ENCODE measurements around the gene ARHGAP28.
A peak's percentile ranks its signal among the peaks of the same experiment; 100 is the strongest.

ARHGAP28 gene

DNA sequence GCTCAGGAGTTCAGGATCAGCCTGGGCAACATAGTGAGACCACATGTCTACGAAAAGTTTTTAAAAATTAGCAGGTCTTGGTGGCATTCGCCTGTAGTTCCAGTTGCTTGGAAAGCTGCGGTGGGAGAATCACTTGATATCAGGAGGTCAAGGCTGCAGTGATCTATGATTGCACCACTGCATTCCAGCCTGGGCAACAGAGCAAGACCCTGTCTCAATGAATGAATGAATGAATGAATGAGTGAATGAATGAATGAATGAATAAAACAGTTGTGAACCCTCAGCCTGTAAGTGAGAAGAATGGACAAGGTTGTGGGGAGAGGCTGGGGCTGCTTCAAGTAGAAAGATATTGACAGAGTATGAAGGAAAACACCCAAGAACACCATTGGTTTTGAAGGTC, 48.0 kb downstream of the ARHGAP28 start:
- Histone ChIP-seq H3K9ac (ENCODE audit: low read length) (no peak overlapping the region), H3K36me3 (ENCODE audit: control insufficient read depth, insufficient read depth, low read length, severe bottlenecking) (no peaks in the 10 kb centered on the region), H3K4me1 (ENCODE audit: control insufficient read depth, insufficient read depth, low read length) (peaks cover 27% of the 10 kb centered on the region), H3K27me3 (replicated peaks; ENCODE audit: control insufficient read depth, insufficient read depth, low read length) (no peaks in the 10 kb centered on the region), H3K4me3 (ENCODE audit: low read length) (no peak overlapping the region), H3K9me3 (ENCODE audit: control insufficient read depth, low read length) (no peaks in the 10 kb centered on the region)
- DNase-seq (ENCODE audit: low read depth) = no peak

DNA sequence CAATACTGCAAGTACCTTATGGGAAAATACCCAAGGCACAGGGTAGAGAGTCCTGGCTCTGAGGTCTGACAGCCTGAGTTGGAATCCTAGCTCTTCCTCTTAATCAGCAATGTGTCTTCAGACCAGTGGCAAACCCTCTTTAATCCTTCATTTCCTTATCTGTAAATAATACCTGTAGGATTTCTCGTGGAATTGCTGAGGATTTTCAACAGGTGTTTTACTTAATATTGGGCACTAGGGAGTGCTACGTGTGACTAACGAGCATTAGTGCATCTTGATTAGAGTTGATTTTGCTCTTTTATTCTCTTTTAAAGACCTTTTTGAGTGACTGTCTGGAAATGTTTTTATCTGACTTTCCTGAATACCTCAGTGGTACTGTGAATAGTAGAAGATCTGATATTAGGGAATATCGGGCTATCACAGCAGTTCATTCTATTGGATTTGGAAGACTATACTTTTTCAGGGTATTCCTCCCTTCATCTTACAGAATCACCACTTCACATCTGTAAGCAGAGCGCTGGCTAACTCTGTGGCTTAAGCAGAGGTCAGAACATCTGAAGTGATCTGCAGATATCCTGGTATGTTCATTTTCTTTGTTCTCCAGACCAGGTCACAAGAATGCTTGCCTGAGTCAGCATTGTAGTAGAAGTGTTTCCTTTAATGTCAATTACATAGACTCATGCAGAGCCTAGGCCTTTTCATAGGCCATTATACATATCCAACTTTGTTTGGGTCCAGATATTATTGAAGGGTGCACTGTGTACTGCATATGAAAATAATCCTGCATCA, 49.1 kb downstream of the ARHGAP28 start:
- no peak overlapping the region for H3K4me3 ChIP-seq (ENCODE audit: low read length)
- H3K9ac ChIP-seq (ENCODE audit: low read length) = no peak overlapping the region
- H3K9me3 ChIP-seq (ENCODE audit: control insufficient read depth, low read length) = no peaks in the 10 kb centered on the region
- no peaks in the 10 kb centered on the region for H3K36me3 ChIP-seq (ENCODE audit: control insufficient read depth, insufficient read depth, low read length, severe bottlenecking)
- no peaks in the 10 kb centered on the region for H3K27me3 ChIP-seq (replicated peaks; ENCODE audit: control insufficient read depth, insufficient read depth, low read length)
- H3K4me1 ChIP-seq (ENCODE audit: control insufficient read depth, insufficient read depth, low read length) = peaks cover 27% of the 10 kb centered on the region
- no peak for DNase-seq (ENCODE audit: low read depth)

DNA sequence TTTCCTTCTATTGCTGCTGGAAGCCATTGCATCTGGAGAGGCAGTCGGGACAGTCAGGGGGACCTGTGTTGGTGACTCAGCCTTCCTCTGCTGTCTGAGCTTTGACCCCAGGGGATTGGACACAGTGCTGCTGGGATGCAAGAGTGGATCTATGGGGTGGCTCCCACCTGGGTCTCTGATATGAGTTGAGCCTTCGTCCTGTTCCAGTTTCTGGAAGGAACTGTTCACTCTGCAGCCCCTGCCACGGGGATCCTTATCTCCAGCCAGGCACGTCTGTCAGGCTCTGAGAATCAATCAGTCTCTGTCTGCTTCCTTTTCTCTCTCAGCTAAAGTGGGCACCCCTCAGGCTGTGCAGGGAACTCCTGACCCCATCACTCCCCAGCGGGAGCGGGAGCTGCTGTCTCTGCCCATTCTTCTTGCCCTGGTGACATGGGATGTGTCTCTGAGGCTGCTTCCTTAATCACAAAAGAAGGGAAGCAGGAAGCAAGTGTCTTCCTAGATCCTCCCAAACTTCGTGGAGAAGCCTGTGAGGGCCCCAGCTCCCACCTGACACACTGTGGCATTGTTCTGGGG, 51.7 kb downstream of the ARHGAP28 start:
- H3K27me3 ChIP-seq (replicated peaks; ENCODE audit: control insufficient read depth, insufficient read depth, low read length) = no peaks in the 10 kb centered on the region
- DNase-seq (ENCODE audit: low read depth) = no peak

DNA sequence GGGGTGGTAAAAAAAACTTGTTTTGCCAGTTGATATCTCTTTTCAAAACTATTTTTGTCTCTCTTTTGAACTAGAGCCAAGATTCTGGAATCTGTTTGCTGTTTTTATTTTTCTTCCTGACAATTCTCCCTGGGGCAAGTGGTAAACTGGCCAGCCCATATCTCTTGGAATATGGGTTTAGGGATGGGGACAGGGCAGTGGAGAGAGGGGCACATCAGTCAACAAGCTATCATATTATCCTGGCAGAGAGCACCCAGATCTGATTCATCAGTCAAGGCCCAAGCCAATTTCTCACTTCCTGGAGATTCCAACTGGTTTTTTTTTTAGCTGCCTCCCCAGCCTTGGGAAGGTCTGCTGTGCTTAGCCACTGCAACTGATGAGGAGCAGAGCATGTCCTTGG, 52.3 kb downstream of the ARHGAP28 start:
- no peak overlapping the region for H3K4me3 ChIP-seq (ENCODE audit: low read length)
- no peaks in the 10 kb centered on the region for H3K27me3 ChIP-seq (replicated peaks; ENCODE audit: control insufficient read depth, insufficient read depth, low read length)
- H3K36me3 ChIP-seq (ENCODE audit: control insufficient read depth, insufficient read depth, low read length, severe bottlenecking) = no peaks in the 10 kb centered on the region
- H3K9me3 ChIP-seq (ENCODE audit: control insufficient read depth, low read length) = no peaks in the 10 kb centered on the region
- peak overlapping the region; percentile 48 for H3K9ac ChIP-seq (ENCODE audit: low read length)
- DNase-seq (ENCODE audit: low read depth) = peak; percentile 33
- H3K4me1 ChIP-seq (ENCODE audit: control insufficient read depth, insufficient read depth, low read length) = peaks cover 30% of the 10 kb centered on the region

More for the DNA sequence above, 51.7 kb downstream of the ARHGAP28 start:
- H3K36me3 ChIP-seq (ENCODE audit: control insufficient read depth, insufficient read depth, low read length, severe bottlenecking) = no peaks in the 10 kb centered on the region
- peak overlapping the region; percentile 35 for H3K4me3 ChIP-seq (ENCODE audit: low read length)
- peaks cover 34% of the 10 kb centered on the region for H3K4me1 ChIP-seq (ENCODE audit: control insufficient read depth, insufficient read depth, low read length)
- no peaks in the 10 kb centered on the region for H3K9me3 ChIP-seq (ENCODE audit: control insufficient read depth, low read length)
- H3K9ac ChIP-seq (ENCODE audit: low read length) = peak overlapping the region; percentile 48

DNA sequence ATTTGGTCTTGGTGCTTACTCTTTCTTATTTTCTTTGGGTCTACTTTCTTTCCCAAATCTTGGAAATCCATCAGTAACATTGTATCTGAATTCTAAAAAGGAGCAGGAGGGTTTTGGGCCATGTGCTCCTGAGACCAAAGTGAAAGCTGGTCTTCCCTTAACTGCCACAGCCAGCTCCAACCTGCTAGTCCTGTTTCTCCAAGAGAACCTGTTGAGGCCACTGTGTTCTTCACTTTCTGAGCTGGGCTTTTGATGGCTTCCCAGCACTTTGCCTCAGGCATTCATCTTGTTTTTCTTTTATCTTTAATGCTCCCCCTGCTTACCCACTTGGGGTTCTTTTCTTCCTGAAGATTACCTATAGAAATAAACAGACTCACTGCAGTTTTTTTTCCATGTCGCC, 53.3 kb downstream of the ARHGAP28 start:
- no peak overlapping the region for H3K4me3 ChIP-seq (ENCODE audit: low read length)
- no peak for DNase-seq (ENCODE audit: low read depth)
- H3K36me3 ChIP-seq (ENCODE audit: control insufficient read depth, insufficient read depth, low read length, severe bottlenecking) = no peaks in the 10 kb centered on the region
- no peaks in the 10 kb centered on the region for H3K9me3 ChIP-seq (ENCODE audit: control insufficient read depth, low read length)
- H3K27me3 ChIP-seq (replicated peaks; ENCODE audit: control insufficient read depth, insufficient read depth, low read length) = no peaks in the 10 kb centered on the region
- H3K9ac ChIP-seq (ENCODE audit: low read length) = no peak overlapping the region
- peaks cover 30% of the 10 kb centered on the region for H3K4me1 ChIP-seq (ENCODE audit: control insufficient read depth, insufficient read depth, low read length)

DNA sequence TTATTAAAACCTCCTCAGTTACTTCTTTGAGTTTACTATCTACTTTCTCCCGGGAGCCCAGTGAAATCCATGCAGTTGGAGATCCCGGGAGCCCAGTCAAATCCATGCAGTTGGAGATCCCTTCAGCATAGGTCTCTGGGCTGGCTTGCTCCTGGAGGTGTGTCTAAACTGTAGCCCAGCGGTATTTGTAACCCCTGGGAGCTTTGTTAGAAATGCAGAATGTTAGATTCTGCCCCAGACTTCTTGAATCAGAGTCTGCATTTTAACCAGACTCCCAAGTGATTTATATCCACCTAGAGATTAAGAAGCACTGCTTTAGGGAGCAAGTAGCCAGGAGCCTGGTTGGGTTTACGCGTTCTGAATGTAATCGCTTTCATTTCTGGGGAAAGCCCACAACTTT, 54.5 kb downstream of the ARHGAP28 start:
- no peaks in the 10 kb centered on the region for H3K9me3 ChIP-seq (ENCODE audit: control insufficient read depth, low read length)
- H3K9ac ChIP-seq (ENCODE audit: low read length) = peak overlapping the region; percentile 15
- no peaks in the 10 kb centered on the region for H3K27me3 ChIP-seq (replicated peaks; ENCODE audit: control insufficient read depth, insufficient read depth, low read length)
- peaks cover 30% of the 10 kb centered on the region for H3K4me1 ChIP-seq (ENCODE audit: control insufficient read depth, insufficient read depth, low read length)
- peak overlapping the region; percentile 46 for H3K4me3 ChIP-seq (ENCODE audit: low read length)
- H3K36me3 ChIP-seq (ENCODE audit: control insufficient read depth, insufficient read depth, low read length, severe bottlenecking) = no peaks in the 10 kb centered on the region
- no peak for DNase-seq (ENCODE audit: low read depth)

DNA sequence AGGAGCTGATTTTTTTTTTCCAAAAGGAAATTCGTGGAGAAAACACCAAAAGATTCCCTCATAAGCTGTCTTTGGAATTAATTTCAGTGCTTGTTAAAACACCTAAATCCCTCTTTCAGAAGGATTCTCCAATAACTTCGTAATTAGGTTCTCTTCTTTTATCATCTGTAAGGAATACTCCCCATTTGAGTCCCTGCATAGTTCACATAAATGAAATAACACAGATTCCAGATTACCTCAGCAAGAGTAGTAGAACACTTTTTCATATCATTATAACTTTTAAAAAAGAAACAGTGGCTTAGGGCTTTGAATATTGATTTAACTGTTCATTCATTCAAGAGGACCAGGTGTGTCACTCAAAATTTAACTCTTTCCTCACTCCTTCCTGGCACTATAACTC, 55.5 kb downstream of the ARHGAP28 start:
- Histone ChIP-seq H3K9me3 (ENCODE audit: control insufficient read depth, low read length) (no peaks in the 10 kb centered on the region), H3K4me3 (ENCODE audit: low read length) (no peak overlapping the region), H3K4me1 (ENCODE audit: control insufficient read depth, insufficient read depth, low read length) (peaks cover 31% of the 10 kb centered on the region), H3K9ac (ENCODE audit: low read length) (no peak overlapping the region), H3K36me3 (ENCODE audit: control insufficient read depth, insufficient read depth, low read length, severe bottlenecking) (no peaks in the 10 kb centered on the region), H3K27me3 (replicated peaks; ENCODE audit: control insufficient read depth, insufficient read depth, low read length) (no peaks in the 10 kb centered on the region)
- peak; percentile 26 for DNase-seq (ENCODE audit: low read depth)

DNA sequence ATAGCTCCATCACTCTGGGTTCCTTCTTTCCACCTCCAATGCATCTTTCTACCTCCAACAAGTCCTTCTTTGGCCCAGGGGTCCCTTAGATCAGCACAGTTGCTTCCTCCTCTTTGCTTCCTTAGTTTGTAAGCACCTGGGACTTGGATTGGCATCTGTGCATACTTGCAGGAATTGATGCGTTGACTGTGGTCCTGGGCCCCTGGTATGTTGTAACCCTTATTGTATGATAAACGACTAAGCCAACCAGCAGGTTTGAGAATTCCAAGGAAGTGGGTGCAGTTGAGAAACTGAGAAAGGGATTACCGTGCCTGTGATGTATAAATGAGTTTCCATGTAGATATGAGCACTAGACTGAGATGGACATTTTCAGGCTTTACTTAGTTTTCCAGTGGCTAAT, 55.9 kb downstream of the ARHGAP28 start:
- DNase-seq (ENCODE audit: low read depth) = no peak
- Histone ChIP-seq H3K9me3 (ENCODE audit: control insufficient read depth, low read length) (no peaks in the 10 kb centered on the region), H3K9ac (ENCODE audit: low read length) (no peak overlapping the region), H3K4me3 (ENCODE audit: low read length) (no peak overlapping the region), H3K36me3 (ENCODE audit: control insufficient read depth, insufficient read depth, low read length, severe bottlenecking) (no peaks in the 10 kb centered on the region), H3K4me1 (ENCODE audit: control insufficient read depth, insufficient read depth, low read length) (peaks cover 35% of the 10 kb centered on the region), H3K27me3 (replicated peaks; ENCODE audit: control insufficient read depth, insufficient read depth, low read length) (no peaks in the 10 kb centered on the region)

DNA sequence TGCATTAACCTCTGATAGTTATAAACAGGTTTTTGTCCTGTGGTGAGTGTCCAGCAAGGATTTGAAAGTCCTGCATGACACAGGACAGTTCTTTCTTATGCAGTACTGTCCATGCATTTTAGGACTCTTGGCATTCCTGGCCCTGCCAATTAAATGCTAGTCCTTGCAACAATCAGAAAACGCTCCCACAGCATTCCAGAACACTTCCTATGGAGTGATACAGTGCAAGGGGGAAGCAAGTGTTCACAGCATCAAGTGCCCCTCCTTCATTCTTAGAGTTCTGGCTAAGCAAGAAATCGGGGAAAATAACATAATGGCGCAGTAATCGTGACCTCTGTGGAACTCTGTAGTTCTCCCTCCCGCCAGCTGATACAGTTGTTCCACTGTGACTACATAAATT, 62.9 kb downstream of the ARHGAP28 start:
- Histone ChIP-seq H3K9me3 (ENCODE audit: control insufficient read depth, low read length) (no peaks in the 10 kb centered on the region), H3K4me1 (ENCODE audit: control insufficient read depth, insufficient read depth, low read length) (peaks cover 27% of the 10 kb centered on the region)

DNA sequence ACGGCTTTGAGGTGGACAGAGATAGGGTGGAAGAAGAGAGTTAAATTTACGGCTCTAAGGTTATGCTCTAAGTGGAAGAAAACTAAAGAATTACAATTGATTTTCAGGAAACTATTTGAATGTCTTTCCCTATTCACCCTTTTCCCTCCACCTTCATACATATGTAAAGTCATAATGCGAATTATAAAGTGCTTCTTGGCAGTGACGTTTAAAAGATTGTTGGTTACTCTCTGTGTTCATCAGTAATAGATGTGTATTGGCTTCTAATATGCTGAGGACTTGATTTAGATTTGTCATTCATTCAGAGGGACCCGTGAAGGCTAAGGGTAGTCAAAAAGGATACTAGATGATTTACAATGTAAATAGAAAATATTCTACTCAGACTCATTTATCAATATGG, 63.9 kb downstream of the ARHGAP28 start:
- Histone ChIP-seq H3K27me3 (replicated peaks; ENCODE audit: control insufficient read depth, insufficient read depth, low read length) (no peaks in the 10 kb centered on the region), H3K4me3 (ENCODE audit: low read length) (no peak overlapping the region), H3K4me1 (ENCODE audit: control insufficient read depth, insufficient read depth, low read length) (peaks cover 27% of the 10 kb centered on the region), H3K36me3 (ENCODE audit: control insufficient read depth, insufficient read depth, low read length, severe bottlenecking) (no peaks in the 10 kb centered on the region), H3K9ac (ENCODE audit: low read length) (no peak overlapping the region), H3K9me3 (ENCODE audit: control insufficient read depth, low read length) (no peaks in the 10 kb centered on the region)
- DNase-seq (ENCODE audit: low read depth) = no peak

More for the DNA sequence above, 62.9 kb downstream of the ARHGAP28 start:
- no peak for DNase-seq (ENCODE audit: low read depth)
- no peak overlapping the region for H3K9ac ChIP-seq (ENCODE audit: low read length)
- no peaks in the 10 kb centered on the region for H3K27me3 ChIP-seq (replicated peaks; ENCODE audit: control insufficient read depth, insufficient read depth, low read length)
- H3K36me3 ChIP-seq (ENCODE audit: control insufficient read depth, insufficient read depth, low read length, severe bottlenecking) = no peaks in the 10 kb centered on the region
- no peak overlapping the region for H3K4me3 ChIP-seq (ENCODE audit: low read length)

DNA sequence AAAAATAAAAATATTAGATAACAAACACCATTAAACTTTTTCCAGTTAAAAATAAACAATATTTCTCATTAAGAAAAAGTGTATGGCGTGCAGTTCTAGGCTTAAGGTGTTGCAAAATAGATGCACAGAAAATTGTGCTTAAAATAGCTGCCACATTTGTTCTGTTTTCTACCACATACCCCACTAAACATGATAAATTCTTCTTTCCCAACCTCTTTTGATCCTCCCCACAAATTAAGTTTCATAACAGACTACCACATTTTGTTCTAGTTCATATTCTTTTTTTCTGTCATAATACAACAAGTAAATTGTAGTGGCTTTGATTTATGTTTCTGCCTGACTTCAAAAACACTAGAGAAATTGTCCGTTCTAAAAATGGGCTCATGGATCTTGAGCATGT, 64.5 kb downstream of the ARHGAP28 start:
- Histone ChIP-seq H3K4me3 (ENCODE audit: low read length) (no peak overlapping the region), H3K9ac (ENCODE audit: low read length) (no peak overlapping the region), H3K36me3 (ENCODE audit: control insufficient read depth, insufficient read depth, low read length, severe bottlenecking) (no peaks in the 10 kb centered on the region), H3K4me1 (ENCODE audit: control insufficient read depth, insufficient read depth, low read length) (peaks cover 27% of the 10 kb centered on the region), H3K27me3 (replicated peaks; ENCODE audit: control insufficient read depth, insufficient read depth, low read length) (no peaks in the 10 kb centered on the region), H3K9me3 (ENCODE audit: control insufficient read depth, low read length) (no peaks in the 10 kb centered on the region)
- no peak for DNase-seq (ENCODE audit: low read depth)

All from adipocyte (in vitro differentiated cells).